Measurements from ENCODE around the gene IL1RAPL1.
"Not testable (repeated sequence)": the region's sequence is repeated elsewhere in the genome, so short reads cannot be mapped to it uniquely, and the experiment has no call there.

- not testable (repeated sequence) for TF ChIP-seq EZH2 (IDR thresholded peaks at IDR 0.05; ENCODE audit: borderline replicate concordance, insufficient read depth, low read length, poor library complexity, severe bottlenecking); SMC3 (conservative IDR thresholded peaks at IDR 0.05; ENCODE audit: poor library complexity); CTCF (IDR thresholded peaks at IDR 0.05; ENCODE audit: poor library complexity, severe bottlenecking); RAD21 (conservative IDR thresholded peaks at IDR 0.05); TAF1 (IDR thresholded peaks at IDR 0.05; ENCODE audit: low read depth); POLR2AphosphoS5 (IDR thresholded peaks at IDR 0.05); EP300 (conservative IDR thresholded peaks at IDR 0.05; ENCODE audit: poor library complexity, severe bottlenecking)
- TF ChIP-seq, protein P1, sequence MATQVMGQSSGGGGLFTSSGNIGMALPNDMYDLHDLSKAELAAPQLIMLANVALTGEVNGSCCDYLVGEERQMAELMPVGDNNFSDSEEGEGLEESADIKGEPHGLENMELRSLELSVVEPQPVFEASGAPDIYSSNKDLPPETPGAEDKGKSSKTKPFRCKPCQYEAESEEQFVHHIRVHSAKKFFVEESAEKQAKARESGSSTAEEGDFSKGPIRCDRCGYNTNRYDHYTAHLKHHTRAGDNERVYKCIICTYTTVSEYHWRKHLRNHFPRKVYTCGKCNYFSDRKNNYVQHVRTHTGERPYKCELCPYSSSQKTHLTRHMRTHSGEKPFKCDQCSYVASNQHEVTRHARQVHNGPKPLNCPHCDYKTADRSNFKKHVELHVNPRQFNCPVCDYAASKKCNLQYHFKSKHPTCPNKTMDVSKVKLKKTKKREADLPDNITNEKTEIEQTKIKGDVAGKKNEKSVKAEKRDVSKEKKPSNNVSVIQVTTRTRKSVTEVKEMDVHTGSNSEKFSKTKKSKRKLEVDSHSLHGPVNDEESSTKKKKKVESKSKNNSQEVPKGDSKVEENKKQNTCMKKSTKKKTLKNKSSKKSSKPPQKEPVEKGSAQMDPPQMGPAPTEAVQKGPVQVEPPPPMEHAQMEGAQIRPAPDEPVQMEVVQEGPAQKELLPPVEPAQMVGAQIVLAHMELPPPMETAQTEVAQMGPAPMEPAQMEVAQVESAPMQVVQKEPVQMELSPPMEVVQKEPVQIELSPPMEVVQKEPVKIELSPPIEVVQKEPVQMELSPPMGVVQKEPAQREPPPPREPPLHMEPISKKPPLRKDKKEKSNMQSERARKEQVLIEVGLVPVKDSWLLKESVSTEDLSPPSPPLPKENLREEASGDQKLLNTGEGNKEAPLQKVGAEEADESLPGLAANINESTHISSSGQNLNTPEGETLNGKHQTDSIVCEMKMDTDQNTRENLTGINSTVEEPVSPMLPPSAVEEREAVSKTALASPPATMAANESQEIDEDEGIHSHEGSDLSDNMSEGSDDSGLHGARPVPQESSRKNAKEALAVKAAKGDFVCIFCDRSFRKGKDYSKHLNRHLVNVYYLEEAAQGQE (IDR thresholded peaks at IDR 0.05; ENCODE audit: borderline replicate concordance): not testable (repeated sequence)
Observed at GRCh38 chrX:29122817-29123216, 535.6 kb downstream of the IL1RAPL1 start.
